22Rv1 (cell line): ENCODE measurements around the gene PRKAR1B.

Experiments
- ZFX ChIP-seq: fragments of 450-650 bp; IDR thresholded peaks from 2 replicates; pipeline ENCODE4 v1.6.1; 2017; ENCODE audit warnings: antibody characterized with exemption, borderline replicate concordance
- TF ChIP-seq, protein P1 (sequence below): fragments of 450-650 bp; IDR thresholded peaks from 2 replicates; pipeline ENCODE4 v1.5.1; 2017; ENCODE audit warnings: mild to moderate bottlenecking

- TF ChIP-seq, protein P1, sequence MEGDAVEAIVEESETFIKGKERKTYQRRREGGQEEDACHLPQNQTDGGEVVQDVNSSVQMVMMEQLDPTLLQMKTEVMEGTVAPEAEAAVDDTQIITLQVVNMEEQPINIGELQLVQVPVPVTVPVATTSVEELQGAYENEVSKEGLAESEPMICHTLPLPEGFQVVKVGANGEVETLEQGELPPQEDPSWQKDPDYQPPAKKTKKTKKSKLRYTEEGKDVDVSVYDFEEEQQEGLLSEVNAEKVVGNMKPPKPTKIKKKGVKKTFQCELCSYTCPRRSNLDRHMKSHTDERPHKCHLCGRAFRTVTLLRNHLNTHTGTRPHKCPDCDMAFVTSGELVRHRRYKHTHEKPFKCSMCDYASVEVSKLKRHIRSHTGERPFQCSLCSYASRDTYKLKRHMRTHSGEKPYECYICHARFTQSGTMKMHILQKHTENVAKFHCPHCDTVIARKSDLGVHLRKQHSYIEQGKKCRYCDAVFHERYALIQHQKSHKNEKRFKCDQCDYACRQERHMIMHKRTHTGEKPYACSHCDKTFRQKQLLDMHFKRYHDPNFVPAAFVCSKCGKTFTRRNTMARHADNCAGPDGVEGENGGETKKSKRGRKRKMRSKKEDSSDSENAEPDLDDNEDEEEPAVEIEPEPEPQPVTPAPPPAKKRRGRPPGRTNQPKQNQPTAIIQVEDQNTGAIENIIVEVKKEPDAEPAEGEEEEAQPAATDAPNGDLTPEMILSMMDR: no peak
- no peak for TF ChIP-seq ZFX
Observed at GRCh38 chr7:761101-761500, 34.0 kb upstream of the PRKAR1B start.
